Spleen (tissue), 11 donors: Measurements from ENCODE around the gene CSGALNACT2. TPM values are rescaled to one million over a fixed set of nuclear protein-coding genes. Genes with fewer than 3 reads are reported as not detected.

Experiments used
- DNase-seq: peaks from one replicate; pipeline ENCODE4 v3.0.0-alpha.2; 2020
- H3K27ac ChIP-seq, 8 donors: fragments of 200-600 bp; sonication (generic) in 7 of 8; 1 replicate in 4 of 8; 2 replicates in 4 of 8; pipeline versions ENCODE4 v1.5.0 to v1.8.0; 2016 to 2021; ENCODE audit warnings: inconsistent platforms in 4 of 8, mild to moderate bottlenecking in 4 of 8, moderate library complexity in 1 of 8
- H3K27me3 ChIP-seq, 7 donors: fragments of 200-600 bp; sonication (generic) in 6 of 7; replicated peaks in 1 of 7; 1 replicate in 4 of 7; 2 replicates in 3 of 7; pipeline versions ENCODE4 v1.5.0 to v1.8.0; 2016 to 2021; ENCODE audit warnings: inconsistent platforms in 3 of 7, mild to moderate bottlenecking in 1 of 7
- H3K36me3 ChIP-seq, 6 donors: fragments of 200-600 bp; sonication (generic) in 5 of 6; 1 replicate in 4 of 6; 2 replicates in 2 of 6; pipeline versions ENCODE4 v1.5.0 to v1.8.0; 2016 to 2021; ENCODE audit warnings: inconsistent platforms in 2 of 6
- H3K4me1 ChIP-seq, 6 donors: fragments of 200-600 bp; sonication (generic) in 5 of 6; 1 replicate in 3 of 6; 2 replicates in 3 of 6; pipeline versions ENCODE4 v1.5.0 to v1.8.0; 2016 to 2021; ENCODE audit warnings: inconsistent platforms in 3 of 6
- H3K4me3 ChIP-seq, 8 donors: fragments of 200-600 bp; sonication (generic) in 7 of 8; 1 replicate in 4 of 8; 2 replicates in 4 of 8; pipeline versions ENCODE4 v1.5.0 to v1.8.0; 2016 to 2021; ENCODE audit warnings: inconsistent platforms in 4 of 8, mild to moderate bottlenecking in 4 of 8, moderate library complexity in 2 of 8
- H3K9me3 ChIP-seq, 8 donors: fragments of 200-600 bp; sonication (generic) in 7 of 8; 1 replicate in 4 of 8; 2 replicates in 4 of 8; pipeline versions ENCODE4 v1.5.0 to v1.8.0; 2016 to 2021; ENCODE audit warnings: inconsistent platforms in 4 of 8
- CTCF ChIP-seq, 11 experiments: fragments of 200-600 bp in 7 of 11; fragments of 450-650 bp in 4 of 11; sonication (generic) in 4 of 11; IDR thresholded peaks in 8 of 11; conservative IDR thresholded peaks in 3 of 11; 1 replicate in 7 of 11; 2 replicates in 4 of 11; pipeline versions ENCODE4 v1.4.0 to v1.8.0; 2016 to 2021; ENCODE audit warnings: antibody characterized with exemption in 11 of 11, inconsistent platforms in 4 of 11, mild to moderate bottlenecking in 1 of 11
- POLR2A ChIP-seq, 3 donors: fragments of 450-650 bp; IDR thresholded peaks; one replicate each; pipeline ENCODE4 v1.5.1; 2017; ENCODE audit warnings: antibody characterized with exemption in 3 of 3, mild to moderate bottlenecking in 1 of 3
- POLR2AphosphoS5 ChIP-seq, 3 donors: sonication (generic); formaldehyde crosslinking; IDR thresholded peaks; one replicate each; pipeline ENCODE4 v1.5.1; 2017; ENCODE audit warnings: antibody characterized with exemption in 3 of 3
- WGBS, 5 donors: extraction: QIAGEN DNeasy Blood & Tissue Kit in 3 of 5; methylation state at CpG; one replicate each; pipeline versions ENCODE4 v1.1.5 to v1.1.7; 2013 to 2018; 5-methylcytosine and 5-hydroxymethylcytosine counted together
- intact Hi-C: fragments of 100-400 bp; cut with DNase I; formaldehyde crosslinking; loops from one replicate; pipeline ENCODE4 v1.15.0; 2023; ENCODE audit warnings: low total_unique reads
- polyA plus RNA-seq, 3 donors: library from polyadenylated mRNA; stranded (reverse); fragments of 200-250 nt; gene quantifications; one replicate each; pipeline ENCODE4 v1.2.1, GENCODE V29; 2013
- total RNA-seq, 7 donors: library from RNA; depleted of rRNA in 3 of 7; stranded (reverse); fragments of >200 nt in 3 of 7; fragmentation: NEBNext Ultra II Directional in 4 of 7; extraction: Animal tissue kit (Norgen Biotek cat#: 25700) in 4 of 7; gene quantifications; one replicate each; pipeline versions ENCODE4 v1.1.0 to v1.2.1, GENCODE V29; 2016 to 2021
- donor health status: healthy with polysubstance abuse.
- donor health status: DM: no; HTN: no; CAD: no; lungs with moderate emphysema.
- donor health status: DM: no; HTN: no; CAD: no.
- donor health status: Bipolar disorder and iron deficiency.
- donor health status: healthy.
- donor health status: DM: no; HTN: no; CAD: no.
- donor health status: DM: yes; HTN: yes; CAD: no.

The CSGALNACT2 gene
- total and polyA plus RNA-seq, 10 donors = 8.1 to 77.1 (median 34.2) TPM

GRCh38 chr10:43215758-43216455 lies 77.7 kb downstream of the CSGALNACT2 start:
- DNase-seq = peak; percentile 47

DNA sequence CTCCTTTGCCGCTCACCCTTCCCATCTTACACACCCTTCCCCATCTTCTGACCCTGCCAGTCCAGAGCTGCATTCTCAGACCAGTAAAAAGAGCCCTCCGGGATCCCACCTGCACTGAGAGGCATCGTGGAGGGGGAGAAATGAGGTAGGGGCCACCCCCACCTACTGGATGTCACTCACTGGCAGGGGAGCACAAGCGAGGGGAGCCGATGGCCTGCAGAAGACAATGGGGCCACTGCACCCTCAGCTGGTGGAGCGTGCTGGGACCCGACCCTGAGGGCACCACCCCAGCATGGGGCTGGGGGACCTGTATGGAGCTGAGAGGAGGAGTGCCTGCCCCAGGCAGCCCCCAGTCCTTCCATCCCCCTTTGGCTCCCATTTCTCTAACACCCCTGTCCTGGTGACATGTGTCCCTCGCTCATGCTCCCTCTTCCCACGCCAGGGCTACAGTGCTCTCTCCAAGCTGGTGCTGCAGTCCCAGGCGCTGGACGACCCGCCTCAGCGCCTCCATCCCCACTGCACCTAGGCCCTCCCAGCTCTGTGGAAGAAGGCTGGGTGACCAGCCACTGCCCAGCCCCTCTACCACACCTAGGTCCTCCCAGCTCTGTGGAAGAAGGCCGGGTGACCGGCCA lies 78.8 kb downstream of the CSGALNACT2 start:
- peaks cover 0 to 8% (median 0%) of the 10 kb centered on the region in 6 donors for H3K4me1 ChIP-seq
- intact Hi-C loops = no loop called here
- H3K9me3 ChIP-seq = no peaks in the 10 kb centered on the region
- H3K4me3 ChIP-seq = no peak overlapping the region
- peaks cover 0 to 14% (median 0%) of the 10 kb centered on the region in 7 donors for H3K27me3 ChIP-seq
- no peak for TF ChIP-seq POLR2A (IDR thresholded peaks at IDR 0.05)
- no peak for TF ChIP-seq POLR2AphosphoS5 (IDR thresholded peaks at IDR 0.05)
- no peak for TF ChIP-seq CTCF (IDR thresholded peaks at IDR 0.05 in 8 of 11, conservative IDR thresholded peaks at IDR 0.05 in 3 of 11)
- peak; percentile 61 for DNase-seq
- no peak overlapping the region for H3K27ac ChIP-seq
- H3K36me3 ChIP-seq = no peaks in the 10 kb centered on the region
- 77 to 94% (median 89%) methylated on average over 13 to 15 of the region's 15 CpGs for WGBS, 5 donors

More at GRCh38 chr10:43215758-43216455, 77.7 kb downstream of the CSGALNACT2 start:
- Histone ChIP-seq H3K4me1 (no peaks in the 10 kb centered on the region), H3K27me3 (peaks cover 0 to 14% (median 0%) of the 10 kb centered on the region in 7 donors), H3K9me3 (no peaks in the 10 kb centered on the region), H3K4me3 (no peak overlapping the region), H3K36me3 (no peaks in the 10 kb centered on the region), H3K27ac (no peak overlapping the region)
- TF ChIP-seq POLR2AphosphoS5 (IDR thresholded peaks at IDR 0.05) (no peak), CTCF (IDR thresholded peaks at IDR 0.05 in 8 of 11, conservative IDR thresholded peaks at IDR 0.05 in 3 of 11) (no peak), POLR2A (IDR thresholded peaks at IDR 0.05) (no peak)
- intact Hi-C loops = no loop called here
- 87 to 95% (median 90%) methylated on average over 14 to 19 of the region's 19 CpGs for WGBS, 5 donors

- WGBS, 5 donors = 81 to 91% (median 85%) methylated on average over 8 to 10 of the region's 10 CpGs
- no peak overlapping the region for H3K27ac ChIP-seq
- peak; percentile 44 for DNase-seq
- intact Hi-C loops = no loop called here
- no peaks in the 10 kb centered on the region for H3K9me3 ChIP-seq
- peaks cover 0 to 8% (median 0%) of the 10 kb centered on the region in 6 donors for H3K4me1 ChIP-seq
- TF ChIP-seq POLR2A (IDR thresholded peaks at IDR 0.05) (no peak), CTCF (IDR thresholded peaks at IDR 0.05 in 8 of 11, conservative IDR thresholded peaks at IDR 0.05 in 3 of 11) (no peak), POLR2AphosphoS5 (IDR thresholded peaks at IDR 0.05) (no peak)
- peaks cover 0 to 14% (median 0%) of the 10 kb centered on the region in 7 donors for H3K27me3 ChIP-seq
- no peaks in the 10 kb centered on the region for H3K36me3 ChIP-seq
- no peak overlapping the region for H3K4me3 ChIP-seq
Observed at GRCh38 chr10:43217563-43218205, 79.4 kb downstream of the CSGALNACT2 start.
